ENCODE measurements around the gene NKAPD1. TPM values are rescaled to one million over a fixed set of nuclear protein-coding genes. Genes with fewer than 3 reads are reported as not detected.
"Not testable (repeated sequence)": the region's sequence is repeated elsewhere in the genome, so short reads cannot be mapped to it uniquely, and the experiment has no call there.

Gene NKAPD1
- total RNA-seq, 1 donor from 2014 or later = 6.5 TPM

GRCh38 chr11:112082729-112083128 is 8.6 kb downstream of the NKAPD1 start:
- intact Hi-C loops (cut with DNase I) = loop anchor here (10.0 kb wide), 1 partner anchor 208 kb away; the partner anchor contains the start of genes ALG9, CFAP68 and FDXACB1
- ATAC-seq (ENCODE audit: poor library complexity) (no peak), DNase-seq (no peak)

GRCh38 chr11:112085822-112086421 is 11.8 kb downstream of the NKAPD1 start:
- DNase-seq = no peak
- intact Hi-C loops (cut with DNase I) = loop anchor here (10.0 kb wide), 1 partner anchor 211 kb away; the partner anchor contains the start of genes ALG9, CFAP68 and FDXACB1
- peak; percentile 30 for ATAC-seq (ENCODE audit: poor library complexity)

- peak; percentile 97 for ATAC-seq (ENCODE audit: poor library complexity)
- DNase-seq = peak; percentile 95
- intact Hi-C loops (cut with DNase I) = loop anchor here (10.0 kb wide), 1 partner anchor 212 kb away; the partner anchor contains the start of genes ALG9, CFAP68 and FDXACB1
These were observed 12.5 kb downstream of the NKAPD1 start, which contains the start of the genes SDHD and TIMM8B for GRCh38 chr11:112086422-112087191. Gene SDHD (plus strand): TSS chr11:112086873. CDS start chr11:112086908, 35 bp downstream. Gene TIMM8B (minus strand): TSS chr11:112086756. CDS start chr11:112086723, 33 bp downstream.

- ATAC-seq (ENCODE audit: poor library complexity) = peak; percentile 8
- intact Hi-C loops (cut with DNase I) = loop anchor here (10.0 kb wide), 1 partner anchor 212 kb away; the partner anchor contains the start of genes ALG9, CFAP68 and FDXACB1
- DNase-seq = no peak
These were observed 13.1 kb downstream of the NKAPD1 start for GRCh38 chr11:112087212-112087611.

- intact Hi-C loops (cut with DNase I); DNase-seq; ATAC-seq (ENCODE audit: poor library complexity): not testable (repeated sequence)
These were observed 21.2 kb downstream of the NKAPD1 start for GRCh38 chr11:112095302-112095701.

- intact Hi-C loops (cut with DNase I) = no loop called here
- DNase-seq (no peak), ATAC-seq (ENCODE audit: poor library complexity) (no peak)
These were observed 22.1 kb downstream of the NKAPD1 start for GRCh38 chr11:112096194-112096593.

- DNase-seq (no peak), ATAC-seq (ENCODE audit: poor library complexity) (no peak)
- intact Hi-C loops (cut with DNase I) = no loop called here
These were observed 23.8 kb downstream of the NKAPD1 start for GRCh38 chr11:112097734-112098528.

GRCh38 chr11:112100462-112100861 is 26.4 kb downstream of the NKAPD1 start:
- intact Hi-C loops (cut with DNase I) = no loop called here
- DNase-seq (no peak), ATAC-seq (ENCODE audit: poor library complexity) (peak; percentile 60)

GRCh38 chr11:112103446-112103845 is 29.3 kb downstream of the NKAPD1 start:
- DNase-seq = no peak
- intact Hi-C loops (cut with DNase I) = no loop called here
- ATAC-seq (ENCODE audit: poor library complexity) = no peak

GRCh38 chr11:112106070-112106469 is 32.0 kb downstream of the NKAPD1 start:
- DNase-seq (no peak), ATAC-seq (ENCODE audit: poor library complexity) (no peak)
- intact Hi-C loops (cut with DNase I) = no loop called here

GRCh38 chr11:112113539-112114457 is 39.7 kb downstream of the NKAPD1 start:
- DNase-seq = no peak
- intact Hi-C loops (cut with DNase I) = loop anchor here (5.0 kb wide), 1 partner anchor 64 kb away; the partner anchor contains the start of gene BCO2
- peak; percentile 80 for ATAC-seq (ENCODE audit: poor library complexity)

GRCh38 chr11:112114460-112114859 is 40.4 kb downstream of the NKAPD1 start:
- no peak for DNase-seq
- intact Hi-C loops (cut with DNase I) = loop anchor here (5.0 kb wide), 1 partner anchor 63 kb away; the partner anchor contains the start of gene BCO2
- ATAC-seq (ENCODE audit: poor library complexity) = no peak

- ATAC-seq (ENCODE audit: poor library complexity) (no peak), DNase-seq (no peak)
- intact Hi-C loops (cut with DNase I) = loop anchor here (5.0 kb wide), 1 partner anchor 167 kb away; no protein-coding TSS in a partner anchor
These were observed 41.3 kb downstream of the NKAPD1 start for GRCh38 chr11:112115386-112115785.

GRCh38 chr11:112118176-112118575 is 44.1 kb downstream of the NKAPD1 start:
- intact Hi-C loops (cut with DNase I) = loop anchor here (5.0 kb wide), 1 partner anchor 164 kb away; no protein-coding TSS in a partner anchor
- ATAC-seq (ENCODE audit: poor library complexity) = no peak
- no peak for DNase-seq

- ATAC-seq (ENCODE audit: poor library complexity) = no peak
- intact Hi-C loops (cut with DNase I) = no loop called here
- no peak for DNase-seq
These were observed 48.0 kb downstream of the NKAPD1 start for GRCh38 chr11:112121981-112122615.

GRCh38 chr11:112123129-112123528 is 49.0 kb downstream of the NKAPD1 start:
- intact Hi-C loops (cut with DNase I) = no loop called here
- DNase-seq = no peak
- ATAC-seq (ENCODE audit: poor library complexity) = no peak

- ATAC-seq (ENCODE audit: poor library complexity) = no peak
- DNase-seq = no peak
- intact Hi-C loops (cut with DNase I) = no loop called here
These were observed 53.0 kb downstream of the NKAPD1 start for GRCh38 chr11:112127056-112127455.
